Breast epithelium (tissue), 3 donors: ENCODE measurements around the gene LHFPL2.

ENCODE experiments used
- POLR2A ChIP-seq: fragments of 450-650 bp; IDR thresholded peaks from one replicate; pipeline ENCODE4 v1.6.1; 2016; ENCODE audit warnings: antibody characterized with exemption, mild to moderate bottlenecking, moderate library complexity
- POLR2AphosphoS5 ChIP-seq, 3 donors: sonication (generic); formaldehyde crosslinking; IDR thresholded peaks; one replicate each; pipeline ENCODE4 v1.6.1; 2017; ENCODE audit warnings: antibody characterized with exemption in 3 of 3
- TF ChIP-seq, protein P1 (sequence below), 3 donors: fragments of 450-650 bp; IDR thresholded peaks; one replicate each; pipeline ENCODE4 v1.5.1; 2016 to 2017; ENCODE audit warnings: antibody characterized with exemption in 3 of 3, mild to moderate bottlenecking in 3 of 3, moderate library complexity in 3 of 3

DNA sequence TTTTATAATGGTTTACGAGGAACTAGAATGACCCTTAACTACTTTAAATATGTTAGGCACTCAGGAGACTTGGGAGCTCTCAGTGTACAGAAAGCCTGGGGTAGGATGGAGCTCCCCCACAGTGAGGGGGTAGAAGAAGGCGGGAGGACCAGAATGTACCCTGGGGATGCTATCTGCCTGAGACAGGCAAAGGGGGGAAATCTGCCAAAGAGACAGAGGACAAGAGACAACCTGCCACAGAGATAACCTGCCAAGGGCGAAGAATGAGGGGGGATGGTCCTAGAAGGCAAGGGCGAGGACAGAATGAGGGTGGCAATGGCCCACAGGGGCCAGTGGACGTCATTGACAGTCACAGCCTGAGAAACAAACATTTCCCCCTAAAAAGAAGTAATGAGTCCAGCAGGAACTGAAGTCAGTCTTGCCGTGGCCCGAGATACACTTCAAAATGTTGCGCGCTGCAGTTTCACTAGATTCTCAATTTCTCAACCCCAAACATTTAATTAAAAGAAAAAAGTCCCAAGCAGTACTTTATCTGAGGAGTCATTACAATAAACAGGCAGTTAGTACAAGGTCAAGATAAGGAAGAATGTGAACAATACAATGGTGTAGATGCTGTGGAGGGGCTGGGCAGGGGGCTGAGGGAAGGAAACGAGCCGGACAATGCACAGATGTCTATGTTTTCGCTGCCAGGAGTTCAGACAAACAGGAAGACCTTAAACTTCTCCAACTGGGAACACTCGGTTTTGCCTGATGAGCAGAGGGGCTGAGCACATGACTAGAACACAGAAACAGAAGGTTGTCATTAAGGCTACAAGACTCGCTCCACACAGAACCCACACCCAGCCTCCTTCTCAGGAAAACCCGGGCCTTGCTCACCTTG is 125.0 kb downstream of the LHFPL2 start:
- TF ChIP-seq, protein P1, sequence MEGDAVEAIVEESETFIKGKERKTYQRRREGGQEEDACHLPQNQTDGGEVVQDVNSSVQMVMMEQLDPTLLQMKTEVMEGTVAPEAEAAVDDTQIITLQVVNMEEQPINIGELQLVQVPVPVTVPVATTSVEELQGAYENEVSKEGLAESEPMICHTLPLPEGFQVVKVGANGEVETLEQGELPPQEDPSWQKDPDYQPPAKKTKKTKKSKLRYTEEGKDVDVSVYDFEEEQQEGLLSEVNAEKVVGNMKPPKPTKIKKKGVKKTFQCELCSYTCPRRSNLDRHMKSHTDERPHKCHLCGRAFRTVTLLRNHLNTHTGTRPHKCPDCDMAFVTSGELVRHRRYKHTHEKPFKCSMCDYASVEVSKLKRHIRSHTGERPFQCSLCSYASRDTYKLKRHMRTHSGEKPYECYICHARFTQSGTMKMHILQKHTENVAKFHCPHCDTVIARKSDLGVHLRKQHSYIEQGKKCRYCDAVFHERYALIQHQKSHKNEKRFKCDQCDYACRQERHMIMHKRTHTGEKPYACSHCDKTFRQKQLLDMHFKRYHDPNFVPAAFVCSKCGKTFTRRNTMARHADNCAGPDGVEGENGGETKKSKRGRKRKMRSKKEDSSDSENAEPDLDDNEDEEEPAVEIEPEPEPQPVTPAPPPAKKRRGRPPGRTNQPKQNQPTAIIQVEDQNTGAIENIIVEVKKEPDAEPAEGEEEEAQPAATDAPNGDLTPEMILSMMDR (IDR thresholded peaks at IDR 0.05) = no peak
- TF ChIP-seq POLR2A = no peak
- TF ChIP-seq POLR2AphosphoS5 (IDR thresholded peaks at IDR 0.05) = no peak
